ENCODE results near the gene GABARAPL2.

DNA sequence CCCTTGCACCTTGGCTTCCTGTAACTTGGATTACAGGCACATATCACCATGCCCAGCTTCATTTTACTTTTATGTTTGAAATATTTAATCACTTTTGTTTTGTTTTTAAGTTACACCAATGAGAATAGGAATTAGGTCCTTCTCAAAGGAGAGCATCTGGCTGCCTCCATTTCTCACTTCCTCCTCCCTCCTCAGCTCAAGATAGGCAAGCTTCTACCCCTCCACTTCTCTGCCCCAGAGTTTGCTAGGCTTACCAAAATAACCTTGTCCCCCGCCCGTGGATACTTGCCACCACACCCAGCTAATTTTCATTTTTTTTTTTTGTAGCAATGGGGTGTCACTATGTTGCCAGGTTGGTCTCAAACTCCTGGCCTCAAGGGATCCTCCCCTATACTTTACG lies 17.9 kb downstream of the GABARAPL2 start:
- no peak for TF ChIP-seq CTCF (IDR thresholded peaks at IDR 0.05; ENCODE audit: low read depth, low read length)
- TF ChIP-seq EZH2phosphoT487 (IDR thresholded peaks at IDR 0.05; ENCODE audit: low read depth): no peak
